KBM-7 (cell line): ENCODE measurements around the gene MYCN.
"Not testable (repeated sequence)": the region's sequence is repeated elsewhere in the genome, so short reads cannot be mapped to it uniquely, and the experiment has no call there.

Experiments
- DNase-seq: peaks from one replicate; pipeline ENCODE4 v3.0.0-alpha.2; 2015
- in situ Hi-C: fragments of 300-500 bp; cut with MboI; formaldehyde crosslinking; loops from 2 replicates; pipeline ENCODE4 v1.14.3; 2020; ENCODE audit warnings: low sequenced_read_pairs, low pct_unique_long_range_greater_than_20kb, mixed read lengths

The MYCN gene

GRCh38 chr2:15940661-15941480 is 521 bp downstream of the MYCN start:
- in situ Hi-C loops = loop anchor here (25.0 kb wide), 2 partner anchors 346 to 546 kb away; no protein-coding TSS in a partner anchor
- peak; percentile 26 for DNase-seq

DNA sequence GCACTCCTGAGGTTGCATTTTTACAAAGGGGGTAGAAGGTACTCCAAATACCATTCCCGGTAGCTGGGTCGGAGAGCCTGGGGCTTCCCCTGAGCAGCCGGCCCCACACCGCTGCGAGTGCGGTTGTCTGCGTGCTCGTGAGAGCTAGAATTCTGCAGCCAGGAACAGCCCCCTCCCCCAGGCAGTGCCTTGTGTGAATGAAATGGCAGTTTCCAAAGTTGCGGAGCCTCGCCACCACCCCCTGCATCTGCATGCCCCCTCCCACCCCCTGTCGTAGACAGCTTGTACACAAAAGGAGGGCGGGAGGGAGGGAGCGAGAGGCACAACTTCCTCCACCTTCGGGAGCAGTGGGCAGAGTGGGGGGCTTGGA is 1.1 kb downstream of the MYCN start:
- DNase-seq = peak; percentile 30
- in situ Hi-C loops = loop anchor here (25.0 kb wide), 2 partner anchors 346 to 546 kb away; no protein-coding TSS in a partner anchor

DNA sequence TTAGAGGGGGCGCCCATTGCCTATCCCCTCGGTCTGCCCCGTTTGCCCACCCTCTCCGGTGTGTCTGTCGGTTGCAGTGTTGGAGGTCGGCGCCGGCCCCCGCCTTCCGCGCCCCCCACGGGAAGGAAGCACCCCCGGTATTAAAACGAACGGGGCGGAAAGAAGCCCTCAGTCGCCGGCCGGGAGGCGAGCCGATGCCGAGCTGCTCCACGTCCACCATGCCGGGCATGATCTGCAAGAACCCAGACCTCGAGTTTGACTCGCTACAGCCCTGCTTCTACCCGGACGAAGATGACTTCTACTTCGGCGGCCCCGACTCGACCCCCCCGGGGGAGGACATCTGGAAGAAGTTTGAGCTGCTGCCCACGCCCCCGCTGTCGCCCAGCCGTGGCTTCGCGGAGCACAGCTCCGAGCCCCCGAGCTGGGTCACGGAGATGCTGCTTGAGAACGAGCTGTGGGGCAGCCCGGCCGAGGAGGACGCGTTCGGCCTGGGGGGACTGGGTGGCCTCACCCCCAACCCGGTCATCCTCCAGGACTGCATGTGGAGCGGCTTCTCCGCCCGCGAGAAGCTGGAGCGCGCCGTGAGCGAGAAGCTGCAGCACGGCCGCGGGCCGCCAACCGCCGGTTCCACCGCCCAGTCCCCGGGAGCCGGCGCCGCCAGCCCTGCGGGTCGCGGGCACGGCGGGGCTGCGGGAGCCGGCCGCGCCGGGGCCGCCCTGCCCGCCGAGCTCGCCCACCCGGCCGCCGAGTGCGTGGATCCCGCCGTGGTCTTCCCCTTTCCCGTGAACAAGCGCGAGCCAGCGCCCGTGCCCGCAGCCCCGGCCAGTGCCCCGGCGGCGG is 1.7 kb downstream of the MYCN start:
- in situ Hi-C loops = loop anchor here (25.0 kb wide), 2 partner anchors 345 to 545 kb away; no protein-coding TSS in a partner anchor
- DNase-seq = peak; percentile 24

- DNase-seq = no peak
- in situ Hi-C loops = loop anchor here (25.0 kb wide), 2 partner anchors 344 to 544 kb away; no protein-coding TSS in a partner anchor
Observed at GRCh38 chr2:15942711-15943345, 2.5 kb downstream of the MYCN start.

DNA sequence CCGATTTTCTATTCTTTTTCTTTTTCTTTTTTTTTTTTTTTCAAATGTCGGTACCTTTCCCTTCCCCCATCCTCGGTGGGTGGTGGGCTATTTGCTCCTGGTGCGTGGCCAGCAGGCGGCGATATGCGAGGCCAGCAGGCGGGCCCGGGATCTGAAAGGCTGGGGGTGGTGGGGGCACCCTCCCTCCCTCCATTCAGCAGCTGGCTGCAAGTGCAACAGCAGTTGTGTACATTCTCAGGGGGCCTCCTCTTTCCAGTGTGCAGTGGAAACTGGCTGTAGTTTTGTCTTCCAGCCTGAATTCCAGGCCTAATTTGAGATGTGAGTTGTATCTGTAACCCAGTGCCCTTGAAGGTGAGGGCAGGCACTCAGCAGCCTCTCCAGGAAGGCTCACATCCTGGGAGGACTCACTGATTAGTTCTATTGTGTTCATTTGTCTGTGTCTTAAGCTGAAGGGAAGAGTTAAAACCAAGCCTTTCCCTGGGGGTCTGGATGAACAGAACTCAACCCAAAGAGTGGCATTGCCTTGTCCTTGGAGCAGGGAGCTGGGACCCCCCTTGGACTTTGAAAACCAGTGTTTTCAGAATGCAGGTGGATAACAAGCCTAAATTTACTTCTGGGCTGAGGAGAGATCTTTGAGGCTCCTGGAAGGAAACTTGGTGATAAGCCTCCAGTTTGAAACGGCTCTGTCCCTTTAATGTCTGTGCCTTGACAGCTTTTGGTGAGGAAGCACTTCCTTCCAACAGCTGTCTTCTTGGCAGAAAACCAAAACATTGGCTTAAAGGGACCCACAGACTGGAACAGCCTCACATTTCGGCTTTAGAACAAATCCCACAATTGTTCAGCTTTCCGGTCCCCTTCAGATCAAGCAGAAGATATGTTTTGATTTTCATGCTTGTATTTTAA is 3.3 kb downstream of the MYCN start:
- peak; percentile 55 for DNase-seq
- in situ Hi-C loops = loop anchor here (25.0 kb wide), 2 partner anchors 344 to 544 kb away; no protein-coding TSS in a partner anchor

GRCh38 chr2:15944325-15945017 is 4.1 kb downstream of the MYCN start:
- DNase-seq = no peak
- in situ Hi-C loops = loop anchor here (25.0 kb wide), 2 partner anchors 343 to 543 kb away; no protein-coding TSS in a partner anchor

GRCh38 chr2:15945909-15946705 is 5.8 kb downstream of the MYCN start:
- in situ Hi-C loops = loop anchor here (25.0 kb wide), 2 partner anchors 341 to 541 kb away; no protein-coding TSS in a partner anchor
- DNase-seq = no peak

DNA sequence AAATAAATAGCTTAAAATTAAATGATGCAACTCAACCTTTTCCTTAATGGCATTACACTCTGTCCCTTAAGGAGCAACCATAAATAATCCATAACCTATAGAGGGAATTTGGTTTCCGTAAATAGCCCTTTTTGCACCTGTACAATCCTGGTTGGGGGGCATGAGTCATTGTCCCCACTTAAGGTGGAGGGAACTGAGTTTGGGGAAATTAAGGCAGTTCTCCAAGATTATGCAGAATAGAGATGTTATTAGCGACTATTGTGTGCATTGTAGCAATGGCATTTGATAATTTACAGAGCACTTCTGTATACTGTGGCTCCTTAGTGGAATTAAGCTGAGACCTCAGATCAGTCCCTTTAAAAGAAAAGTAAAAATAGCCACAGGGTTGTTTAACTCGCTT is 6.6 kb downstream of the MYCN start:
- in situ Hi-C loops = loop anchor here (25.0 kb wide), 2 partner anchors 340 to 540 kb away; no protein-coding TSS in a partner anchor
- no peak for DNase-seq

DNA sequence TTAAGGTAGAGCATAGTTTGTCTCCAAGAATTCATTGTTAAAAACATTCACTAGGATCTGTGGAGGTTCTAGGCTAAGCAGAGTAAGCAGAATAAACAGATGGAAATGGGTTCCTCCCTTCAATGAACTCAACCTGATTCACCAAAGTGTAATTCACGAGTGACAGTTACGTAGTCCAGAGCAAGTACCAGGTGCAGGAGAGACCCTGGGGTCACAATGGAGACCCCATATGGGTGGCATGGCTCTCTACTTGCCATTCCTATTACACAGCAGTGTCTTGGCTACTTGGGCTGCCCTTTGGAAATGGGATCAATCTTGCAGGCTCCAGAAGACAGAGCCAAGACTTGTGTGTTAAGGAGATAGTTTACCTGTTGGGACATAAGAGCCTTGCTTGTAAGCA is 7.1 kb downstream of the MYCN start:
- in situ Hi-C loops = loop anchor here (25.0 kb wide), 2 partner anchors 340 to 540 kb away; no protein-coding TSS in a partner anchor
- DNase-seq = no peak

DNA sequence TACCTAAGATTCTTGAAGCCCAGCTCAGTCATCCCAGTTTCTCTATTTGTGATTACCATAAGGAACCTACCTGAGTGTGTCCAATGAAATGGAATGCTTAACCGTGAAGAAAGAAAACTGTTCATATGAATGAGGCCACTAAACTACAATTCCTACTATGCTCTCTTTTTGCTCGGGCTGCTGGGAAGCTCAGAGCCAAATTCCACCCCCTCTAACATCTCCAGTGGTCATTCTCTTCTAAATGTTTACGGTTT is 8.3 kb downstream of the MYCN start:
- DNase-seq = no peak
- in situ Hi-C loops = loop anchor here (25.0 kb wide), 2 partner anchors 339 to 539 kb away; no protein-coding TSS in a partner anchor

DNA sequence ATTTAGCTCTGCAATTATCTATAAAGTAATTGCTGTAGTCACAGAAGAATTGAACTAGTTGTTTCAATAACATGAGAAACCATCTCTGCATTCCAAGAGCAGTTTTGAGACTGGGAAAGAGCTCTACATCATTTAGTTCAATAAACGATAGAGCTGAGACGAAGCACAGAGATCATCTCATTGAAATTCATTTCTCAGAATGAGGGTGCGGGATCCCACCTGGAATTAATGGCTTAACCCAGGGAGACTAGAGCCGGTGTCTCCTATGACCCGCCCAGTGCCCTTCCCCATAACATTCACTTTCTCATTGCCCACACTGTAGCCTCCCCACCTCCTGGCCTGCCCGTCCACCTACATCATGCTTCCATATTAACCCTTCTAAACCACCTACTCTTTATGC is 8.8 kb downstream of the MYCN start:
- in situ Hi-C loops = loop anchor here (25.0 kb wide), 2 partner anchors 338 to 538 kb away; no protein-coding TSS in a partner anchor
- no peak for DNase-seq

- no peak for DNase-seq
- in situ Hi-C loops = loop anchor here (25.0 kb wide), 2 partner anchors 338 to 538 kb away; no protein-coding TSS in a partner anchor
Observed at GRCh38 chr2:15949551-15949950, 9.2 kb downstream of the MYCN start.

DNA sequence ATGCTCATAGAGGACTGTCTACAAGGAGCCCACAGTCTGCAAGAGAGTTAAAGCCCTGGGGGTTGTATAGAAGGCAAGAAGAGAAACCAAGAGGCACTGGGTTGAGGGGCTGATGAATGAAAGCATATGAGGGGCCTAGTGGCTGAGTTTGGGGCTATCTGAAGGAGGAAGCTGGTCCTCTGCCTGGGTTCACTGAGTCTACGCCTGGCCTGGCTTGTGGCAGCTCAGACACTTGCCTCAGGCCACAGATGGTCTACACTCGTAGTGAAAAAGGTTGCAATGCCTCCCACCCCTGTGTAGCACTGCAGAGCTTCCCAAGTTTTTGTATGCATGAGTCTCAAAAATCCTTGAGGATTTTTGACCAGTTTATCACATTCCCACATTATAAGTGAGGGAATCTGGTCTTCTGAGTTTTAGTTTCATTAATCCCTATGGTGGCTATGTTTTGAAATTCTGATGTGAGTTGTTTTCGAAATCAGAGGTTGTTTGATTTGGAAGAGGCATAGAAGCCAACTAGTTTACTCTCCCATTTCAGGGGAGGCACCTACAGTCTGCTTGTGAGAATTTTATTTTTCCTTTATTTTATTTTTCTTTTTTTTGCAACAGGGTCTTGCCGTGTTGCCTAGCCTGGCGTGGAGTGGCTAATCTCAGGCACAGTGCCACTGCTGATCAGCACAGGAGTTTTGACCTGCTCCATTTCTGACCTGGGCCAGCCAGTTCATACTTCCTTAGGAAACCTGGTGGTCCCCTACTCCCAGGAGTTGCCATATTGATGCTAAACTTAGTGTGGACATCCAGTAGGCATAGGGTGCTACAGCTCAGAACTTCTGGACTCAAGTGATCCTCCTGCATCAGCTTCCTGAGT is 10.0 kb downstream of the MYCN start:
- DNase-seq = no peak
- in situ Hi-C loops = no loop called here

DNA sequence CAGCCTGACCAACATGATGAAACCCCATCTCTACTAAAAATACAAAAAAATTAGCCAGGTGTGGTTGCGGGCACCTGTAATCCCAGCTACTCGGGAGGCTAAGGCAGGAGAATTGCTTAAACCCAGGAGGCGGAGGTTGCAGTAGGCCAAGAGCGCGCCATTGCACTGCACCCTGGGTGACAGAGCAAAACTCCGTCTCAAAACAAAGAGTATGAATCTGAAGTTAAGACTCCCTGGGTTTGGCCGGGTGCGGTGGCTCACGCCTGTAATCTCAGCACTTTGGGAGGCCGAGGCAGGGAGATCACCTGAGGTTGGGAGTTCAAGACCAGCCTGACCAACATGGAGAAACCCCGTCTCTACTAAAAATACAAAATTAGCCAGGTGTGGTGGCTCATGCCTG is 11.6 kb downstream of the MYCN start:
- in situ Hi-C loops, DNase-seq: not testable (repeated sequence)

DNA sequence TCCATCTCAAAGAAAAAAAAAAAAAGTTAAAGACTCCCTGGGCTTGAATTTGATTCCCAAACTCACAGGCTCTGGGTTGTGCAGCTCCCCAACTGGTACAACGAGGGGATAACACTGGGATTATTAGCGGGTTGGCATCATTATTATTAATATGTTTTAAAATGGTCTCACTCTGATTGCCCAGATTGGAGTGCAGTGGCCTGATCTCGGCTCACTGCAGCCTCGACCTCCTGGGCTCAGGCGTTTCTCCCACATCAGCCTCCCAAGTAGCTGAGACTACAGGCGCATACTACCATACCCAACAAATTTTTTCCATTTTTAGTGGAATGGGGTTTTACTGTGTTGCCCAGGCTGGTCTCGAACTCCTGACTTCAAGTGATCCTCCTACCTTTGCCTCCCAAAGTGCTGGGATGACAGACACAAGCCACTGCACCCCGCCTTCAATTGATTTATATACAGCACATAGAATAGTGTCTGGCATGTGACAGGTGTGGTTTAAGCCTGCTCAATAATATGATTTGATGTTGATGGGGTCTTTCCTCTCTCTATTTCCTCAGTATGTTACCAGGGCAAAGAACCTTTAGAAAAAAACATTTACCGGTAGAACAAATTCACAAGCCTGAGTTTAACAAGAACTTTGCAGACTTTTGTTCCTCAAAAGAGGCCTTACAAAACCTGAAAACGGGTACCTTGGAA is 12.2 kb downstream of the MYCN start:
- in situ Hi-C loops = no loop called here
- no peak for DNase-seq
